ENCODE data around the gene WIZ. TPM values are rescaled to one million over a fixed set of nuclear protein-coding genes. Genes with fewer than 3 reads are reported as not detected.

The WIZ gene
- total RNA-seq, 1 experiment from 2014 or later = 17.3 TPM

GRCh38 chr19:15374105-15374651 lies 75.6 kb downstream of the WIZ start:
- DNase-seq (ENCODE audit: low spot score) = no peak

GRCh38 chr19:15373644-15374043 lies 76.1 kb downstream of the WIZ start:
- no peak for DNase-seq (ENCODE audit: low spot score)

DNA sequence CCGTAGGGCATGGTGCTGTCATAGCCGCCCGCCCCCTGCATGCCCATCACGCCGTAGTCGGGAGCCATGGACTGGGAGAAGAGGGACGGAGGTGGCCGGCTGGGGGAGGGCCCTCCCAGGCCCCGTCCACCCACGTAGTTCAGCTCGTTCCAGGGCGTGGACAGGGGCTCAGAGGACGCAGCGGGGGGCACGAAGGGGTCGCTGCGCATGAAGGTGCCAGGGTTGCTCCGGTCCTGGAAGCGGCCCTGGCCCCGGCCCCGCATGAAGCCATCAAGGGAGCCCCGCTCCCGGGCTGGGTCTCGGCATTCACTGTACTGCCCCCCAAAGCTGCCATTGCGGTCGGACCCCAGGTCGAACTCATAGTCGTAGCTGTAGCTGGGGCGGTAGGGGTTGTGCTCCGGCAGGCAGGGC lies 76.9 kb downstream of the WIZ start:
- no peak for DNase-seq (ENCODE audit: low spot score)

DNA sequence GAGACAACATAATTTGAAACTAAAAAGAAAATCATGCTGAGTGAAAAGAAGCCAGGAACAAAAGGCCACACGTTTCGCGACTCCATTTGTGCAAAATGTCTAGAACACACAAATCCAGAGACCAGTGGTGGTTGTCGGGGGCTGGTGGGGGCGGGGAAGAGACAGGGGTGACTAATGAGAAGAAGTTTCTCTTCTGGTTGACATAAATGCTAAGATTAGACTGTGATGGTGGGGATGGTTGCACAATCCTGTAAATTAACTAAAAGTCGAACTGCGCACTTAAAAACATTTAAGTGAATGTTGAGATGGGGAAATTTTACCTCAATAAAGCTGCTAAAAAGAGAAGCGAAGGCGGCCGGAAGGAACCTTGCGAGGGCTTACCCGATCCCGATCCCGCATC lies 77.3 kb downstream of the WIZ start:
- no peak for DNase-seq (ENCODE audit: low spot score)

GRCh38 chr19:15371786-15372380 lies 77.9 kb downstream of the WIZ start:
- no peak for DNase-seq (ENCODE audit: low spot score)

GRCh38 chr19:15371119-15371518 lies 78.6 kb downstream of the WIZ start:
- no peak for DNase-seq (ENCODE audit: low spot score)

Other genes starting within 250 kb of the WIZ start
- 16.1 and 18.6 TPM in 2 replicates for gene NOTCH3, start 249.0 kb downstream of the WIZ start, total RNA-seq (2014; rRNA removed; shearing (Covaris generic))
- gene EPHX3, start 217.5 kb downstream of the WIZ start, total RNA-seq (2014; rRNA removed; shearing (Covaris generic)) = not detected in 2 replicates
- 7.1 and 19.1 TPM in 2 replicates for gene BRD4, start 117.4 kb downstream of the WIZ start, total RNA-seq (2014; rRNA removed; shearing (Covaris generic))
- 14.1 and 17.5 TPM in 2 replicates for gene AKAP8, start 70.2 kb downstream of the WIZ start, total RNA-seq (2014; rRNA removed; shearing (Covaris generic))
- 53.2 and 56.4 TPM in 2 replicates for gene AKAP8L, start 31.0 kb downstream of the WIZ start, total RNA-seq (2014; rRNA removed; shearing (Covaris generic))
- not detected in 2 replicates for gene RASAL3, start 14.6 kb upstream of the WIZ start, total RNA-seq (2014; rRNA removed; shearing (Covaris generic))
- gene PGLYRP2, start 29.5 kb upstream of the WIZ start, total RNA-seq (2014; rRNA removed; shearing (Covaris generic)) = not detected in 2 replicates
- not detected in 2 replicates for gene CYP4F22, start 58.6 kb upstream of the WIZ start, total RNA-seq (2014; rRNA removed; shearing (Covaris generic))
- gene CYP4F8, start 165.3 kb upstream of the WIZ start, total RNA-seq (2014; rRNA removed; shearing (Covaris generic)) = not detected in 2 replicates
- 1.4 and 3.3 TPM in 2 replicates for gene CYP4F3, start 190.9 kb upstream of the WIZ start, total RNA-seq (2014; rRNA removed; shearing (Covaris generic))
- 1.3 and 1.6 TPM in 2 replicates for gene CYP4F12, start 223.1 kb upstream of the WIZ start, total RNA-seq (2014; rRNA removed; shearing (Covaris generic))

Measured in A172 (cell line).